GM21381 (cell line): ENCODE measurements around the gene CBS.
"Not testable (repeated sequence)": the region's sequence is repeated elsewhere in the genome, so short reads cannot be mapped to it uniquely, and the experiment has no call there.

Source experiments
- ATAC-seq: cut with Tn5 transposase; IDR thresholded peaks from one replicate; pipeline ENCODE4 v1.9.1; 2021; ENCODE audit warnings: mild to moderate bottlenecking, moderate library complexity; ENCODE audit not compliant: unreplicated experiment

CBS gene

GRCh38 chr21:43027846-43028731, 47.5 kb downstream of the CBS start:
- no peak for ATAC-seq

GRCh38 chr21:43025636-43026180, 49.9 kb downstream of the CBS start:
- no peak for ATAC-seq

GRCh38 chr21:43024439-43025136, 51.0 kb downstream of the CBS start:
- no peak for ATAC-seq

- ATAC-seq = no peak
Measured at GRCh38 chr21:43023175-43023574, 52.5 kb downstream of the CBS start.

- no peak for ATAC-seq
Measured at GRCh38 chr21:43021756-43022600, 53.7 kb downstream of the CBS start.

- ATAC-seq = no peak
Measured at GRCh38 chr21:43021191-43021590, 54.4 kb downstream of the CBS start.

- no peak for ATAC-seq
Measured at GRCh38 chr21:43020771-43021170, 54.9 kb downstream of the CBS start.

- no peak for ATAC-seq
Measured at GRCh38 chr21:43020177-43020576, 55.5 kb downstream of the CBS start.

- no peak for ATAC-seq
Measured at GRCh38 chr21:43018519-43018918, 57.1 kb downstream of the CBS start.

- ATAC-seq = no peak
Measured at GRCh38 chr21:43016728-43017127, 58.9 kb downstream of the CBS start.

GRCh38 chr21:43015906-43016540, 59.6 kb downstream of the CBS start:
- ATAC-seq = no peak

GRCh38 chr21:43012596-43012995, 63.0 kb downstream of the CBS start:
- ATAC-seq = no peak

GRCh38 chr21:43006874-43007208, 68.8 kb downstream of the CBS start:
- ATAC-seq = no peak

GRCh38 chr21:43006051-43006873, 69.4 kb downstream of the CBS start:
- not testable (repeated sequence) for ATAC-seq

- no peak for ATAC-seq
Measured at GRCh38 chr21:43005635-43006034, 70.0 kb downstream of the CBS start.

- ATAC-seq = no peak
Measured at GRCh38 chr21:43004926-43005325, 70.7 kb downstream of the CBS start.
